NCI-H82 treated with DMSO at 0.1 percent for 48 hours (cell line): ENCODE data around the gene CLCNKB.

Experiments
- DNase-seq: peaks from one replicate; lab custom pipeline; 2025; ENCODE audit not compliant: unreplicated experiment; lab: John Stamatoyannopoulos, UW

The CLCNKB gene

DNA sequence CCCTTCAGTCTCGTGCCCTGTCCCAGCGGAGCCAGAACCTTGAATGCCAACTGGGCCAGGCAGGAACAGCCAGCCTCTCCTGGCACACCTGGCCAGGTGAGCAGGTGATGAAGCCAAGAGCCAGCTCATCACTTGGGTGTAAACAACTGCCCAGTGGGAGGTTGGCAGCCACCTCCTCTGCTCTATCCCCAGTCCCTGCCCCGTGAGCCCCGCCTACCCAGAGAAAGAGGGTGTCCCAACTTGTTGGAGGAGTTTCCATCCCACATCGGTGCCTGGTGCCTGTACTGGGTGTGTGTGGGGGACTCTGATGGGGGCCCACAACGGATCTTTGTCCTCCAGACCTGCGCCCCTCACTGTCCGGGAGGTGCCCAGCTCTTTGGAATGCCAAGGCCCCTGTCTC is 47.7 kb downstream of the CLCNKB start:
- DNase-seq, result no peak

DNA sequence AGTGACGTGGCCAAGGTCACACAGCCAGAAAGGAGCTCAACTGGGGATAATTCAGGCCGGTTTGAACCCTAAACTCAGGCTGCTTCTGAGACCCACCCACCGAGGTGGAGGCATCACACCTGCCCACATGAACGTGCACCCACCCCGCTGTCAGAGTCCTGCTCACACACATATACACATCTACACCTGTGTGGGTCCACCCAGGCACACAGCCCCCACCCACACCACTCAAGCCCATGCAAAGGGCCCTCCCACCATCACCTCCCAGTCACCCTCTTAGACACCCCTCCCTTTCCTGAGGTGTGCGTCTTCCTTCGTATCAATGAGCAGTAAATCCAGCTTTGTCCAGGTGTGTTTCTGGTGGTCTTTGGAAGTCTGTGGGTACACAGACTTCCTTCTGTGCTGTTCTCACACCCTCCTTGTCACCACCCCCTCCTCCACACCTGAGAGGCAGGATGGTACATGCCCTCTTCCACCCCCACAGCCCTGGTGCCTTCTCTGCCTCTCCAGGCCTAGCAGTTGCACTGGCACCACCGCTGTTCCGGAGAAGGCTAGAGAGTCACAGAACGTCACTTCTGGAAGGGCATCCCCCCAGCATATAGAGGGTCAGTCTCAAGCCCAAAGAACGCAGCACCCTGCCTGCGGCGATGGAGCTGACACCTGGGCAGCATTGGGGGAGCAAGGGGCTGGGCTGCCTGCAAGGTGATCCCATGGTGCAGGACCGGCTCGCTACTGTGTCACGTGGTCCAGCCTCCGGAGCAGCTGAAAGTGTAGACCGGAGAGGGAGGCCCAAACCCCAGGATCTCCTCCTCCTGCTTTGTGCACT is 48.7 kb downstream of the CLCNKB start:
- no peak for DNase-seq

DNA sequence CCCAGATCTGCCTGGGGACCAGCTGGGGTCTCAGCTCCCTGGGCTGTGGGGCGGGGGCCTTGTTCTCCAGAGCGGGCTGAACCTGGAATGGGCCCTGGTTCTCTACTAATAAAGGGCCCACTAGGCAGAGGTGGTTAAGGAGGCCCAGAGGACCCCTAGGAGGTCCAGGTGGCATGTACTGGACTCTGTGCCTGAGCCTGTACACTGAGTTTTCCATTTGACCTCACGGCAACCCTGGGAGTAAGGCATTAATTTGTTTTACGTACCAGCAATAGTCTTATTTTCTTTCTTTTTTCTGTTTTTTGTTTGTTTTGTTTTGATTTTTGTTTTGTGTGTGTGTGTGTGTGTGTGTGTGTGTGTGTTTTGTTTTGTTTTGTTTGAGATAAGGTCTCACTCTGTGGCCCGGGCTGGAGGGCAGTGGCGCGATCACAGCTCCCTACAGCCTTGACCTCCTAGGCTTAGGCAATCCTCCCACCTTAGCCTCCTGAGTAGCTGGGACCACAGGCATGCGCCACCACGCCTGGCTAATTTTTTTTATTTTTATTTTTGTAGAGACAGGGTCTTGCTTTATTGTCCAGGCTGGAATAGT is 49.4 kb downstream of the CLCNKB start:
- DNase-seq, result no peak

DNA sequence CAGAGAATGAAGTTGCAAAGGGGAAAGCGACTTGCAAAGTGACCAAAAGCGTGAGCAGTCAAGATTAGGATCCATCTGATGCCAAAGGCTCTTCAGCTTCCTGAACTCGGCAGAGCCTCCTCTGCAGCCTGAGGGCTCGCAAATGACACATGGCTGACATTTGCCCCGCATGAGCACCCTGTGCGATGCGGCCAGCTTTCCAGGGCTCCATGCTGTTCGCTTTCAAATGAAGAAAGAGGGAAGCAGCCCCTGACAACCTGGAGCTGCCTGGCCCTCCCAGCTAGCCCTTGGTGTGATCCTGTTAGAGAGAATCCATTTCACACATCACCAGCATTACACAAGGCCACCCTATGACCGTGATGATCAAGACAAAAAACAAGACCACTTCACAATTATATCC is 50.0 kb downstream of the CLCNKB start:
- no peak for DNase-seq

DNA sequence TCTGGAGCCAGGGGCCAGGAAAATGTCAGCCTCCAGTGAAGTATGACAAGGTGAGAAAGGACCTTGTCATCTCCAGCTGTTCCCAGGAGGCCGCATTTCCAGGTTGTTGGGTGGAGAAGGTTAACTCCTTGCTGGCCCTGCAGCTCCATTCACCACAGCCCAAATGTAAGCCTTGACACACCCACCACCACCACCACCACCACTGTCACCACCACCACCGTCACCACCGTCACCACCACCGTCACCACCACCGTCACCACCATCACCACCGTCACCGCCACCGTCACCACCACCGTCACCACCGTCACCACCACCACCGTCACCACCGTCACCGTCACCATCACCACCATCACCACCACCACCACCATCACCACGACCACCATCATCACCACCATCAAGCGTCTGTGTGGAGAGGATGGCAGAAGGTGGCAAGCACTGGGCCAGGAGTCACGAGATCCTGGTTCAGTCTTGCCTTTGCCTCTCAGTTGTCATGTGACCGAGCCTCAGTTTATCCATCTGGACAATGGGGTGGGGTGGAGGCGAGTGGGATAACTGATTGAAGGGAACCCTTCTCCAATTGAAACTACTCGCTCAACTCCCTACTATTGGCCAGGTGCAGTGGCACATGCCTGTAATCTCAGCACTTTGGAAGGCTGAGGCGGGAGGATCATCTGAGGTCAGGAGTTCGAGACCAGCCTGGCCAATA is 51.0 kb downstream of the CLCNKB start:
- DNase-seq, result no peak

DNA sequence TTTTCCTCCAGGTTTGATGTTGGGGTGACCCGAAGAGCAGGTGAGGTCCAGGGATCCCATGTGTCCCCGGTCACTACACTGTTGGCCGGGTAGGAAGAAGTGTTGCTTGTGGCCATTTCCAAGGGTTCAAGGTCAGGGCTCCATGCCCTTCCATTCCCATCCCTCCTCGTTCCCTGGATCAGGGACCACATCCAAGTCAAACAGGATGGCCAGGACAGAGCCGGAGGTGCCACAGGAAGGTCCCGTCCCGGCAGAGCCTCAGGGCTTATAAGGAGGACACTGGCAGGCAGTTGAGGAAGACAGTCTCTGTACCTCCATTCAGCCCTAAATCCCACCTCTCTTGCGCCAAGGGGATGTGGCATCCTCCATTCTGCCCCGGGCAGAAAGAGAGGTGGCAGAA is 51.9 kb downstream of the CLCNKB start:
- DNase-seq, result no peak

DNA sequence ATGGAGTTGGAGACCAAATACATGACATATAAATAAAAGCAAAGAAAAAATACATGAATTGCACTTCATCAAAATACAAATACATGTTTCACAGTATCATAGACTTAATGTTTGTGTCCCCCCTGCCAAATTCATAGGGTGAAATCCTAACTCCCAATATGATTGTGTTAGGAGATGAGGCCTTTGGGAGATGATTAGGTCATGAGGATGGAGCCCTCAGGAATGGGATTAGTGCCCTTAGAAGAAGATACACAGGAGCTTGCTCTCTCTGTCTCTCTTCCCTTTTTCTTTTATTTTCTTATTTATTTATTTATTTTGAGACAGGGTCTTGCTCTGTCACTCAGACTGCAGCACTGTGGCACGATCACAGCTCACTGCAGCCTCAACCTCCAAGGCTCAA is 55.8 kb downstream of the CLCNKB start:
- no peak for DNase-seq

DNA sequence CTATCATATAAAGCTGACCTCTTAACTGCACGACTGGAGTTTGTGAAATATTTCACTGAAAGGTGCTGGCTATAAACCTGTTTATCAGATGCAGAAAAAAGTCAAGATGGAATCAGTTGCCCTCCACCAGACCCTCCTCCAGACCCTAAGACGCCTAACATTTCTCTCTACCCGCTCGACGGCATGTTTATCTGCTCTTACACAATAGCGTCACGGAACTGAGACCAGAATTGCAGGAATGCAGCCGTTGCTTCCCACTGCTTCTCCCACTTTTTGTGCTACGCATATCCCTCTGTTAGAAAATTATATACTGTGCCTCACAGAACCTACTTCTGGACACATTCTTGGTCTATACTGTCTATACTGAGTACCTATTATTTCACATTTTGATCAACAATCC is 58.0 kb downstream of the CLCNKB start:
- DNase-seq, result no peak
